Measurements from ENCODE around the gene ACAP2.

ACAP2 gene

DNA sequence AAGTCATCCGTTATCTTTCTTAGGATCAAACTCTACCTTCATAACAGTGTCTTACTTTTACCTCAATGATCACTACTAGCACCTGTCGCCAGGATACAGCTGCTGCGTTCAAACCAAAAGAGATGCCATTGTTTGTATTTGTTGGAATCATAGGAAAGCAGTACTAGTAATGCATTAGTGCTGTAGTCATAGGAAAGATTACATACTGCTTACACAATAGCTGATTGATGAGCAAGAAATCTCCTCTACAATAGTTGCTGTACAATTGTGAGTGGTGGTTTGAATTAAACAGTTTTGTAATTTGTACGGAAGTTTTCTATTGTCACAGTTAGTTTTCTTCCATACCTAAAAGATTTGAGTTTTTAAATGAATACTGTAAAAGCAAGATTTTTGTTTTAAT is 21.4 kb downstream of the ACAP2 start:
- TF ChIP-seq, protein P1, sequence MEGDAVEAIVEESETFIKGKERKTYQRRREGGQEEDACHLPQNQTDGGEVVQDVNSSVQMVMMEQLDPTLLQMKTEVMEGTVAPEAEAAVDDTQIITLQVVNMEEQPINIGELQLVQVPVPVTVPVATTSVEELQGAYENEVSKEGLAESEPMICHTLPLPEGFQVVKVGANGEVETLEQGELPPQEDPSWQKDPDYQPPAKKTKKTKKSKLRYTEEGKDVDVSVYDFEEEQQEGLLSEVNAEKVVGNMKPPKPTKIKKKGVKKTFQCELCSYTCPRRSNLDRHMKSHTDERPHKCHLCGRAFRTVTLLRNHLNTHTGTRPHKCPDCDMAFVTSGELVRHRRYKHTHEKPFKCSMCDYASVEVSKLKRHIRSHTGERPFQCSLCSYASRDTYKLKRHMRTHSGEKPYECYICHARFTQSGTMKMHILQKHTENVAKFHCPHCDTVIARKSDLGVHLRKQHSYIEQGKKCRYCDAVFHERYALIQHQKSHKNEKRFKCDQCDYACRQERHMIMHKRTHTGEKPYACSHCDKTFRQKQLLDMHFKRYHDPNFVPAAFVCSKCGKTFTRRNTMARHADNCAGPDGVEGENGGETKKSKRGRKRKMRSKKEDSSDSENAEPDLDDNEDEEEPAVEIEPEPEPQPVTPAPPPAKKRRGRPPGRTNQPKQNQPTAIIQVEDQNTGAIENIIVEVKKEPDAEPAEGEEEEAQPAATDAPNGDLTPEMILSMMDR (conservative IDR thresholded peaks at IDR 0.05; ENCODE audit: low read depth, low read length) = no peak
- DNase-seq (ENCODE audit: low read depth) = no peak
- no peak overlapping the region for H3K4me3 ChIP-seq (ENCODE audit: low read length)

DNA sequence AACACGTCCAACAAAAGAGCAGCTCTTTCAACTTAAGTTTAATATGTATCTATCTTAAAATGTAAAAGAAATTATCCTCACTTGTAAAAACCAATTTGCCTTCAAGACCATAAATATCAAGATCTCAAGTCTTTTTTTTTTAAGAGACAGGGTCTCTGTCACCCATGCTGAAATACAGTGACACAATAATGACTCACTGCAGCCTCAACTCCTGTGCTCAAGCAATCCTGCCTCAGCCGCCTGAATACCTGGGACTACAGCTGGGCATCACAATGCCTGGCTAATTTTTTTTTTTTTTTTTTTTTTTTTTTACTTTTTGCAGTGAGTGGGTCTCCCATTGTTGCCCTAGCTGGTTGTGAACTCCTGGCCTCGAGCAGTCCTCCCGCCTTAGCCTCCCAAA is 26.0 kb downstream of the ACAP2 start:
- TF ChIP-seq, protein P1 (conservative IDR thresholded peaks at IDR 0.05; ENCODE audit: low read depth, low read length) = no peak
- no peak for DNase-seq (ENCODE audit: low read depth)
- H3K4me3 ChIP-seq (ENCODE audit: low read length) = no peak overlapping the region

DNA sequence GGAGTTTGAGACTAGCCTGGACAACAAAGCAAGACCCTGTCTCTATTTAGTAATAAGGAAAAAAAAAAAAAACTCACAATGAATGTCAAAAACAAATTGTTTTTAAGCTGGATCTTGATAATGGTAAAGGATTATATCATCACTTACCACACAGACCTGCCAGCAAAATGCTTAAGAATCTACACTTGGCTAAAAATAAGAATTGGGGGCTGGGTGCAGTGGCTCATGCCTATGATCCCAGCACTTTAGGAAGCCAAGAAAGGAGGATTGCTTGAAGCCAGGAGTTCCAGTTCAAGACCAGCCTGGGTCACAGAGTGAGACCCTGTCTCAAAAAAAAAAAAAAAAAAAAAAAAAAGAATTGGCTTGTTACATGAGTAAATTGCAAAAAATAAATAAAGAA is 31.0 kb downstream of the ACAP2 start:
- DNase-seq (ENCODE audit: low read depth) = no peak
- TF ChIP-seq, protein P1 (conservative IDR thresholded peaks at IDR 0.05; ENCODE audit: low read depth, low read length) = no peak
- H3K4me3 ChIP-seq (ENCODE audit: low read length) = no peak overlapping the region

DNA sequence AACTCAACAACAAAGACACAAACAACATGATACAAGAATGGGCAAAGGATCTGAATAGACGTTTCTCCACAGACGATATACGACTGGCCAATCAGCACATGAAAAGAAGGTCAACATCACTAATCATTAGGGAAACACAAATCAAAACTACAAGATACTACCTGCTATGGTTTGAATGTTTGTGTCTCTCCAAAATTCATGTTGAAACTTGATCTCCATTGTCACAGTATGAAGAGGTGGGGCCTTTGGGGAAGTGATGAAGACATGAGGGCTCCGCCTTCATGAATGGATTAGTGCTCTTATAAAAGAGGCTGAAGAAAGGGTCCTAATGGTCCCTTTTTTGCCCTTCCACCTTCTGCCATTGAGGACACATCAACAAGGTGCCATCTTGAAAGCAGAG is 32.3 kb downstream of the ACAP2 start:
- H3K4me3 ChIP-seq (ENCODE audit: low read length) = no peak overlapping the region
- TF ChIP-seq, protein P1 (conservative IDR thresholded peaks at IDR 0.05; ENCODE audit: low read depth, low read length) = no peak
- no peak for DNase-seq (ENCODE audit: low read depth)

DNA sequence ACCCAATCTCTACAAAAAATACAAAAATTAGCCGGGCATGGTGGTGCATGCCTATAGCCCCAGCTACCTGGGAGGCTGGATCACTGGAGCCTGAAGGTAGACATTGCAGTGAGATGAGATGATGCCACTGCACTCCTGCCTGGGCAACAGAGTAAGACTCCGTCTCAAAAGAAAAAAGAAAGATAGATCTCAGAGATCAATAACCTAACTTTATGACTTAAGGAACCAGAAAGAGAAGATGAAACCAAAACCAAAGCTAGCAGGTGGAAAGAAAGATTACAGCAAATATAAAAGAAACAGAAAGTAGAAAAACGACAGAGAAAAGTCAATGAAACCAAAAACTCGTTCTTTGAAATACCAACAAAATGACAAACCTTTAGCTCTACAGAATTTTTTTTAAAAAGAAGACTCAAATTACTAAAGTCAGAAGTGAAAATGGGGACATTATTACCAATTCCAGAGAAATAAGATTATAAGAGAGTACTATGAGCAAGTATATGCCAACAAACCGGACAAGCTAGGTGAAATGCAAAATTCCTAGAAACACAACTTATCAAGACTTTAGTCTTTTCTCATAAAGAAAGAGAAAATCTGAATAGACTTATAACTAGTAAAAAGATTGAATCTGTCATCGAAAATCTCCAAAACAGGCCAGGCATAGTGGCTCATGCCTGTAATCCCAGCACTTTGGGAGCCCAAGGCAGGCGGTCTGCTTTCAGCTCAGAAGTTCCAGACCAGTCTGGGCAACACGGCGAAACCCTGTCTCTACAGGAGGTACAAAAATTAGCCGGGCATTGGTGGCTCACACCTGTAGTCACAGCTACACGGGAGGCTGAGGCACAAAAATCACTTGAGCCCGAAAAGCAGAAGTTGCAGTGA is 35.0 kb downstream of the ACAP2 start:
- DNase-seq (ENCODE audit: low read depth) = no peak
- TF ChIP-seq, protein P1 (conservative IDR thresholded peaks at IDR 0.05; ENCODE audit: low read depth, low read length) = no peak
- H3K4me3 ChIP-seq (ENCODE audit: low read length) = no peak overlapping the region

DNA sequence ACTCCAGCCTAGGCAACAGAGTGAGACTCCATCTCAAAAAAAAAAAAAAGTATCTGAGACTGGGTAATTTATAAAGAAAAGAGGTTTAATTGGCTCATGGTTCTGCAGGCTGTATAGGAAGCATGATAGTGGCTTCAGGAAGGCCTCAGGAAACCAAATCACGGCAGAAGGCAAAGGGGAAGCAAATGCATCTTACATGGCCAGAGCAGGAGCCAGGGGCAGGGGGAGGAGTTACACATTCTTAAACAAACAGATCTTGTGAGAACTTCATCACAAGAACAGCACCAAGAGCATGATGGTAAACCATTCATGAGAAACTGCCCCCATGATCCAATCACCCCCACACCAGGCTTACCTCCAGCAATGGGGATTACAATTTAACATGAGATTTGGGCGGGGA is 37.2 kb downstream of the ACAP2 start:
- TF ChIP-seq, protein P1 (conservative IDR thresholded peaks at IDR 0.05; ENCODE audit: low read depth, low read length) = no peak
- no peak for DNase-seq (ENCODE audit: low read depth)
- H3K4me3 ChIP-seq (ENCODE audit: low read length) = no peak overlapping the region

DNA sequence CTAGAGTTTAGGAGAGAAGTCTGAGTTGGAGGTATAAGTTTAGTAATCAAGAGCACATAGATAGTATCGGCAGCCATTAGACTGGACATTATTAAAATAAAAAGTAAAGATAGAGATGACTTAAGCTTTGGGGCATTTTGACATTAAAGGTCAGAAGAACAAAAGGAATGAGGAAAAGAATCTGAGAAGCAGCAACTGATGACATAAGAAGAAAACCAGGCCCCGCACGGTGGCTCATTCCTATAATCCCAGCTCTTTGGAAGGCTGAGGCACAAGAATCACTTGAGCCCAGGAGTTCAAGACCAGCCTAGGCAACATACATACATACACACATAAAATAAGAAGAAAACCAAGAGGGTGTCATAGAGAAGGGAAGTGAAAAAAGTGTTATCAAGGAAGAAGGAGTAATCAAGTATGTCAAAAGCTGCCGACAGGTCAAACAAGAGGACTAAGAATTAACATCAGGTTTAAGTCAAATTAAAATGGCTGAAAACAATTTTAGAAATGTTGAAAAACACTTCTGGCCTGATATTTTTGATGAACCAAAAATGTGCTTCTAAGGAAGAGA is 38.9 kb downstream of the ACAP2 start:
- TF ChIP-seq, protein P1 (conservative IDR thresholded peaks at IDR 0.05; ENCODE audit: low read depth, low read length) = no peak
- DNase-seq (ENCODE audit: low read depth) = no peak
- no peak overlapping the region for H3K4me3 ChIP-seq (ENCODE audit: low read length)

All from retinal pigment epithelial cell (primary cell).